Activated T-helper 17 cell treated with anti-CD3 and anti-CD28 coated beads, Interleukin-2, amount 50 U/mL, for 72 hours (primary cell): ENCODE measurements around the gene MRPL18. TPM values are rescaled to one million over a fixed set of nuclear protein-coding genes. Genes with fewer than 3 reads are reported as not detected.

Experiments
- ATAC-seq: fragments of 150-1000 bp; cut with Tn5 transposase; replicated peaks from 2 replicates; pipeline ENCODE4 v1.10.0; 2021; ENCODE audit warnings: mild to moderate bottlenecking, moderate library complexity
- H3K27ac Mint-ChIP-seq: one replicate; pipeline ENCODE4 v1.8.0; 2022; ENCODE audit warnings: mixed read lengths
- H3K27me3 Mint-ChIP-seq: one replicate; pipeline ENCODE4 v1.8.0; 2022; ENCODE audit warnings: mixed read lengths
- H3K36me3 Mint-ChIP-seq: one replicate; pipeline ENCODE4 v1.8.0; 2022; ENCODE audit warnings: low read depth, mild to moderate bottlenecking, mixed read lengths
- H3K4me1 Mint-ChIP-seq: one replicate; pipeline ENCODE4 v1.8.0; 2022; ENCODE audit warnings: mixed read lengths
- H3K4me3 Mint-ChIP-seq: one replicate; pipeline ENCODE4 v1.8.0; 2022; ENCODE audit warnings: mild to moderate bottlenecking, mixed read lengths
- H3K9me3 Mint-ChIP-seq: one replicate; pipeline ENCODE4 v1.8.0; 2022; ENCODE audit warnings: mixed read lengths
- total RNA-seq, 2 donors: library from RNA; stranded (reverse); gene quantifications; one replicate each; pipeline ENCODE4 v1.2.3, GENCODE V29; 2022

The MRPL18 gene
- total RNA-seq, 2 donors from 2014 or later, result 61.9 to 124 TPM

- H3K4me1 Mint-ChIP-seq, result no peaks in the 10 kb centered on the region
- ATAC-seq, result no peak
- no peaks in the 10 kb centered on the region for H3K36me3 Mint-ChIP-seq
- H3K27ac Mint-ChIP-seq, result no peak overlapping the region
- no peaks in the 10 kb centered on the region for H3K27me3 Mint-ChIP-seq
- H3K9me3 Mint-ChIP-seq, result no peaks in the 10 kb centered on the region
- H3K4me3 Mint-ChIP-seq, result no peak overlapping the region
Observed at GRCh38 chr6:159833556-159833955, 43.3 kb downstream of the MRPL18 start.

DNA sequence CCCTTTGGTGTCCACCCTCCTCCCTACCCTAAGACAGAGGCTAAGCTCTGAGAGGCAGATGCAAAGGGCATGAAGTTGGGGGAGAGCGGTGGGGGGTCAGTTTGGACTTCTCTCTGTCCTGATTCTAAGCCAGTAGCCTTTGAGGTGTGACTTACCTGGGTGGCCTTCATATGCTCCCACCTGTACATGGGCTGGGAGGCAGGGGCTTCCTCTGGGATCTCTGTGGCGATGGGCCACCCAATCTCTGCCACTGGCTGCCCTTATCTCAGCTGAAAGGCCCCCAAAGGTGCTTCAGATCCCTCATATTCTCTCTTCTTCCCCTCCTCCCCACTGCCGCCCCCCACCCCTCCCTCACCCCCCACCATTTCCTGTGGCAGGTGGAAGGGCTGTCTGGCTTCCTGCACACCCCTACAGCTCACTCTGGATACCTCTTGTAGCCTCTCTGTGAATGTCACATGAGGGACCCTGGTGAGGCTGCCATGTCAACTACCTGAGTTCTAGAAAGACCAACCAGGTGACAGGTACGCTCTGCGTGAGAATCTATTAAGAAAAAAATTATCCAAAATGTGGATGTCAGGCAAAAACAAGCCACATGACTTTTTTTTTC lies 43.8 kb downstream of the MRPL18 start:
- Mint-ChIP-seq H3K9me3 (no peaks in the 10 kb centered on the region), H3K4me1 (no peaks in the 10 kb centered on the region), H3K27ac (no peak overlapping the region), H3K4me3 (no peak overlapping the region), H3K27me3 (no peaks in the 10 kb centered on the region), H3K36me3 (no peaks in the 10 kb centered on the region)
- no peak for ATAC-seq

GRCh38 chr6:159836718-159837490 lies 46.6 kb downstream of the MRPL18 start:
- no peaks in the 10 kb centered on the region for H3K36me3 Mint-ChIP-seq
- no peak overlapping the region for H3K4me3 Mint-ChIP-seq

GRCh38 chr6:159837511-159837910 lies 47.2 kb downstream of the MRPL18 start:
- peaks cover 4% of the 10 kb centered on the region for H3K4me1 Mint-ChIP-seq
- H3K27me3 Mint-ChIP-seq, result peaks cover 13% of the 10 kb centered on the region
- H3K9me3 Mint-ChIP-seq, result no peaks in the 10 kb centered on the region
- ATAC-seq, result no peak
- H3K27ac Mint-ChIP-seq, result no peak overlapping the region
- no peaks in the 10 kb centered on the region for H3K36me3 Mint-ChIP-seq
- no peak overlapping the region for H3K4me3 Mint-ChIP-seq

More at GRCh38 chr6:159836718-159837490, 46.6 kb downstream of the MRPL18 start:
- ATAC-seq, result no peak
- Mint-ChIP-seq H3K9me3 (no peaks in the 10 kb centered on the region), H3K27ac (no peak overlapping the region), H3K4me1 (peaks cover 4% of the 10 kb centered on the region), H3K27me3 (peaks cover 10% of the 10 kb centered on the region)

- Mint-ChIP-seq H3K27ac (no peak overlapping the region), H3K4me3 (no peak overlapping the region), H3K27me3 (peaks cover 13% of the 10 kb centered on the region), H3K36me3 (no peaks in the 10 kb centered on the region), H3K4me1 (peaks cover 4% of the 10 kb centered on the region), H3K9me3 (no peaks in the 10 kb centered on the region)
- no peak for ATAC-seq
Observed at GRCh38 chr6:159838020-159838744, 47.9 kb downstream of the MRPL18 start.

- Mint-ChIP-seq H3K36me3 (no peaks in the 10 kb centered on the region), H3K27ac (no peak overlapping the region), H3K9me3 (no peaks in the 10 kb centered on the region), H3K4me3 (no peak overlapping the region), H3K4me1 (peaks cover 4% of the 10 kb centered on the region), H3K27me3 (peaks cover 13% of the 10 kb centered on the region)
- no peak for ATAC-seq
Observed at GRCh38 chr6:159842035-159842434, 51.8 kb downstream of the MRPL18 start.

DNA sequence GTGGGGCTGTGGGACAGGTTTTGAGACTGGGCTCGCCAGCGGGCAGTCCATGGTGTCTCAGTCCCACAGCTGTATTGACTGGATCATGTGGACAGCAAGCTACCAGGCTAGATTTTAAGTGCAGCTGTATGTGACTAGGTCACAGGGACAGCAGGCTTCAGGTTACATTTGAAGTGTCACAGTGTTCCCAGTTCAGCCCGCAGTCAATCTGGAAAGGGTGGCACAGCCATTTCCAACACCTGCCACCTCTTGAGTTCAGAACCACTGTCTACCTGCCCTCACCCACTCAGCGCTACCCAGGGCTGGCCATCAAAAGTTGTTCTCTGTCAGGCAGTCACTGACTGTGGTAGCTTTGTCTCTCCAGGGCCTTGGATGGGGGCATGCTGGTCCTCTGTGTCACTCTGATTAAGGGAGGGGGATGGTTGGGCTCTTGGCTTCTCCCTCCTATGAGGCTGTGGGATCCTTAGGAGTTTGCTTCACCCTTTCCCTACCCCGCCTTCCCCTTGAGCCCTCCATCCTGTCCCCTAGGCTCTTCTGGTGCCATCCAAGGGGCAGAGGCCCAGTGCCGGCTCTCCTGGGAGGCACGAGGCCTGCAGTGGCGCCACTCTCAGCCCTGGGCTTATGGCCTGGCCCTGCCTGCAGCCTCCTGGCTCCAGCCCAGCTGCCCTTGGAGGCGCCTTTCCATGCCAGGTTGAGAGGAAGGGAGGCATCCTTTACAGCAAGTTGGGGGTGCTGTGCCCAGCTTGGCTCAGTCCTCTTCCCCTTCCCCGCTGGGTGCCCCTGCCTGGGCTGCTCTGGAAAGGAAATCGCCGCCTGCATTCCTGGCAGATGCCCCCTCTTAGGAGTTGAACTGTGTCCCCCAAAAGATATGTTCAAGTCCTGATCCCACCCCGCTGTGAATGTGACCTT lies 54.7 kb downstream of the MRPL18 start:
- H3K9me3 Mint-ChIP-seq, result no peaks in the 10 kb centered on the region
- H3K36me3 Mint-ChIP-seq, result no peaks in the 10 kb centered on the region
- no peak overlapping the region for H3K27ac Mint-ChIP-seq
- H3K4me3 Mint-ChIP-seq, result no peak overlapping the region
- ATAC-seq, result no peak
- H3K27me3 Mint-ChIP-seq, result peaks cover 12% of the 10 kb centered on the region
- H3K4me1 Mint-ChIP-seq, result peaks cover 4% of the 10 kb centered on the region

Other genes with a start within 250 kb of the MRPL18 start
- 100 to 1,000 TPM; 110 to 112 TPM for gene SOD2, start 97.2 kb upstream of the MRPL18 start, total RNA-seq
- gene WTAP, start 63.0 kb upstream of the MRPL18 start, total RNA-seq, result 10 to 100 TPM; 79.8 to 88.5 TPM
- 10 to 100 TPM; 66.2 to 90.3 TPM for gene ACAT2, start 28.4 kb upstream of the MRPL18 start, total RNA-seq
- 100 to 1,000 TPM; 321 to 554 TPM for gene TCP1, start 865 bp upstream of the MRPL18 start, total RNA-seq
- gene PNLDC1, start 9.8 kb downstream of the MRPL18 start, total RNA-seq, result under 1 TPM; 0.74 to 0.82 TPM
- gene MAS1, start 100.5 kb downstream of the MRPL18 start, total RNA-seq, result not detected
- gene IGF2R, start 178.6 kb downstream of the MRPL18 start, total RNA-seq, result 10 to 100 TPM; 68.2 to 82.2 TPM